SK-N-MC (cell line): ENCODE data around the gene IFITM2.

Experiments used
- EZH2 ChIP-seq: fragments of 200-600 bp; sonication (generic); IDR thresholded peaks from one replicate; pipeline ENCODE4 v1.6.1; 2017; ENCODE audit warnings: antibody characterized with exemption
- FOXP2 ChIP-seq: optimal IDR thresholded peaks from 2 replicates; pipeline ENCODE3; 2011; ENCODE audit warnings: mild to moderate bottlenecking, moderate library complexity; ENCODE audit not compliant: insufficient read depth; ENCODE audit errors: extremely low read length, control extremely low read depth
- POLR2AphosphoS5 ChIP-seq: IDR thresholded peaks from 2 replicates; pipeline ENCODE4 v1.6.1; 2012; ENCODE audit warnings: mild to moderate bottlenecking, low read depth, low read length, borderline replicate concordance

- TF ChIP-seq POLR2AphosphoS5, result no peak
- no peak for TF ChIP-seq EZH2
- no peak for TF ChIP-seq FOXP2
Measured at GRCh38 chr11:315051-315481, 7.5 kb downstream of the IFITM2 start.
